Measurements from ENCODE around the gene FLNA. TPM values are rescaled to one million over a fixed set of nuclear protein-coding genes. Genes with fewer than 3 reads are reported as not detected.

Gene FLNA
- total and polyA plus RNA-seq, 9 of the 15 experiments (the other 6 are each of a cell fraction or from before 2014, with no cell fraction given) = 6.2 to 735 (median 135) TPM

DNA sequence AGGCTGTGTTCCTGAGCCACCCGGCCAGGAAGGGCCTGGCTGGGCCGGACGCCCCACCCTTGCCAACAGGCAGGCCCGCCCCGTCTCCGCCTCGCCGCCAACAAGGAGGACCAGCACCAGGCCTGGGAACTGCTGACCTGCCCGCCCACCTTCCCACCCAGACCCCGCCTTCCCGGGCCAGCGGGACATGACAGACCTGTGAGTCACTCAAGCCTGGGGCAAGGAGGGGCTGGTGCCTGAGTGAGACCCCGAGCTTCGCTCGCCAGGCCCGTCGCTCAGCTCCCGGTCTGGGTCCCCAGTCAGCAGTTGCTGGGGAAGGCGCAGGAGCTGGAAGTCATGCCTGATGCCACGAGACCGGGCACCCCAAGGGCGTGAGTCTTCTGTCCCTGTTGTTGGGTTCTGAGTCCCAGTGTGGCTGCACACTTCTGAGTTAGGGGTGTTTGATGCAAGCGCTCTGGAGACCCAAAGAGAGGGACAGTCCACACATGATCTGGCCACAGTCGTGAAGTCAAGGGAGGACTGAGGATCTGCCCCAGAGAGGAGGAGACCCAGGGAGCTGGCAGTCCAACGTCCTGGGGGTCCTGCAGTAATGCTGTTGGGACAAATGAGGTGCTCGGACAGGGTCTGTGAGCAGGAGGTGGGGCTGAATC, 34.9 kb upstream of the FLNA start, which contains the start of gene DNASE1L1 (continued):
- TF ChIP-seq, protein P1, sequence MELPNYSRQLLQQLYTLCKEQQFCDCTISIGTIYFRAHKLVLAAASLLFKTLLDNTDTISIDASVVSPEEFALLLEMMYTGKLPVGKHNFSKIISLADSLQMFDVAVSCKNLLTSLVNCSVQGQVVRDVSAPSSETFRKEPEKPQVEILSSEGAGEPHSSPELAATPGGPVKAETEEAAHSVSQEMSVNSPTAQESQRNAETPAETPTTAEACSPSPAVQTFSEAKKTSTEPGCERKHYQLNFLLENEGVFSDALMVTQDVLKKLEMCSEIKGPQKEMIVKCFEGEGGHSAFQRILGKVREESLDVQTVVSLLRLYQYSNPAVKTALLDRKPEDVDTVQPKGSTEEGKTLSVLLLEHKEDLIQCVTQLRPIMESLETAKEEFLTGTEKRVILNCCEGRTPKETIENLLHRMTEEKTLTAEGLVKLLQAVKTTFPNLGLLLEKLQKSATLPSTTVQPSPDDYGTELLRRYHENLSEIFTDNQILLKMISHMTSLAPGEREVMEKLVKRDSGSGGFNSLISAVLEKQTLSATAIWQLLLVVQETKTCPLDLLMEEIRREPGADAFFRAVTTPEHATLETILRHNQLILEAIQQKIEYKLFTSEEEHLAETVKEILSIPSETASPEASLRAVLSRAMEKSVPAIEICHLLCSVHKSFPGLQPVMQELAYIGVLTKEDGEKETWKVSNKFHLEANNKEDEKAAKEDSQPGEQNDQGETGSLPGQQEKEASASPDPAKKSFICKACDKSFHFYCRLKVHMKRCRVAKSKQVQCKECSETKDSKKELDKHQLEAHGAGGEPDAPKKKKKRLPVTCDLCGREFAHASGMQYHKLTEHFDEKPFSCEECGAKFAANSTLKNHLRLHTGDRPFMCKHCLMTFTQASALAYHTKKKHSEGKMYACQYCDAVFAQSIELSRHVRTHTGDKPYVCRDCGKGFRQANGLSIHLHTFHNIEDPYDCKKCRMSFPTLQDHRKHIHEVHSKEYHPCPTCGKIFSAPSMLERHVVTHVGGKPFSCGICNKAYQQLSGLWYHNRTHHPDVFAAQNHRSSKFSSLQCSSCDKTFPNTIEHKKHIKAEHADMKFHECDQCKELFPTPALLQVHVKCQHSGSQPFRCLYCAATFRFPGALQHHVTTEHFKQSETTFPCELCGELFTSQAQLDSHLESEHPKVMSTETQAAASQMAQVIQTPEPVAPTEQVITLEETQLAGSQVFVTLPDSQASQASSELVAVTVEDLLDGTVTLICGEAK (IDR thresholded peaks at IDR 0.05) = 0 out of 2 replicates have a peak, but pooled peaks have one; percentile 24
- TF ChIP-seq, protein P1 (CRISPR knock-in tag; IDR thresholded peaks at IDR 0.05) = no peak
- TF ChIP-seq GABPB1 (CRISPR knock-in tag; IDR thresholded peaks at IDR 0.05) (0 out of 2 replicates have a peak, but pooled peaks have one; percentile 3), TBP (optimal IDR thresholded peaks at IDR 0.05; ENCODE audit: low read depth, low read length) (no peak), FOXK1 (CRISPR knock-in tag; IDR thresholded peaks at IDR 0.05; ENCODE audit: borderline replicate concordance) (no peak), MBD2 (IDR thresholded peaks at IDR 0.05; ENCODE audit: borderline replicate concordance, low read depth) (0 out of 2 replicates have a peak, but pooled peaks have one; percentile 31), POLR2B (IDR thresholded peaks at IDR 0.05; ENCODE audit: low read depth, partially characterized antibody) (no peak), ZNF282 (CRISPR knock-in tag; IDR thresholded peaks at IDR 0.05) (no peak), HNRNPL (IDR thresholded peaks at IDR 0.05; ENCODE audit: low read depth, low read length) (no peak), MCM2 (IDR thresholded peaks at IDR 0.05; ENCODE audit: low read depth) (no peak), ZFX (CRISPR knock-in tag; IDR thresholded peaks at IDR 0.05) (peak; percentile 56), FOSL1 (tag; conservative IDR thresholded peaks at IDR 0.05) (peak; percentile 92), SREBF1 (IDR thresholded peaks at IDR 0.05; ENCODE audit: borderline replicate concordance, low read depth, low read length) (no peak), NR4A1 (CRISPR knock-in tag; IDR thresholded peaks at IDR 0.05) (no peak), NR4A1 (tag; IDR thresholded peaks at IDR 0.05) (no peak), RBM17 (IDR thresholded peaks at IDR 0.05; ENCODE audit: borderline replicate concordance, low read depth, low read length) (no peak), ZNF224 (CRISPR knock-in tag; IDR thresholded peaks at IDR 0.05) (no peak), GATA2 (CRISPR knock-in tag; IDR thresholded peaks at IDR 0.05) (no peak)
- TF ChIP-seq, protein P2, sequence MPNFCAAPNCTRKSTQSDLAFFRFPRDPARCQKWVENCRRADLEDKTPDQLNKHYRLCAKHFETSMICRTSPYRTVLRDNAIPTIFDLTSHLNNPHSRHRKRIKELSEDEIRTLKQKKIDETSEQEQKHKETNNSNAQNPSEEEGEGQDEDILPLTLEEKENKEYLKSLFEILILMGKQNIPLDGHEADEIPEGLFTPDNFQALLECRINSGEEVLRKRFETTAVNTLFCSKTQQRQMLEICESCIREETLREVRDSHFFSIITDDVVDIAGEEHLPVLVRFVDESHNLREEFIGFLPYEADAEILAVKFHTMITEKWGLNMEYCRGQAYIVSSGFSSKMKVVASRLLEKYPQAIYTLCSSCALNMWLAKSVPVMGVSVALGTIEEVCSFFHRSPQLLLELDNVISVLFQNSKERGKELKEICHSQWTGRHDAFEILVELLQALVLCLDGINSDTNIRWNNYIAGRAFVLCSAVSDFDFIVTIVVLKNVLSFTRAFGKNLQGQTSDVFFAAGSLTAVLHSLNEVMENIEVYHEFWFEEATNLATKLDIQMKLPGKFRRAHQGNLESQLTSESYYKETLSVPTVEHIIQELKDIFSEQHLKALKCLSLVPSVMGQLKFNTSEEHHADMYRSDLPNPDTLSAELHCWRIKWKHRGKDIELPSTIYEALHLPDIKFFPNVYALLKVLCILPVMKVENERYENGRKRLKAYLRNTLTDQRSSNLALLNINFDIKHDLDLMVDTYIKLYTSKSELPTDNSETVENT (CRISPR knock-in tag; IDR thresholded peaks at IDR 0.05) = no peak
